NCI-H446 (cell line): ENCODE measurements around the gene BTN1A1.
"Not testable (repeated sequence)": the region's sequence is repeated elsewhere in the genome, so short reads cannot be mapped to it uniquely, and the experiment has no call there.

Source experiments
- DNase-seq, 2 experiments: peaks; one replicate each; lab custom pipeline; 2025; lab: John Stamatoyannopoulos, UW

Gene BTN1A1

GRCh38 chr6:26511033-26511432, 10.9 kb downstream of the BTN1A1 start:
- DNase-seq, result not testable (repeated sequence)

GRCh38 chr6:26514984-26515383, 14.9 kb downstream of the BTN1A1 start:
- no peak for DNase-seq

GRCh38 chr6:26516481-26517427, 16.7 kb downstream of the BTN1A1 start:
- no peak for DNase-seq

- DNase-seq, result no peak
These were observed 19.3 kb downstream of the BTN1A1 start for GRCh38 chr6:26519359-26519758.

GRCh38 chr6:26520237-26520849, 20.2 kb downstream of the BTN1A1 start:
- DNase-seq, result peak; percentile 66 to 76

- DNase-seq, result peak; percentile 77 to 86
These were observed 20.9 kb downstream of the BTN1A1 start for GRCh38 chr6:26520850-26521599.

GRCh38 chr6:26521600-26522391, 21.7 kb downstream of the BTN1A1 start:
- peak in 1 of 2 experiments; percentile 55 for DNase-seq

GRCh38 chr6:26522486-26523228, 22.6 kb downstream of the BTN1A1 start:
- DNase-seq, result peak in 1 of 2 experiments; percentile 16

GRCh38 chr6:26524314-26524713, 24.2 kb downstream of the BTN1A1 start:
- not testable (repeated sequence) for DNase-seq

- no peak for DNase-seq
These were observed 24.7 kb downstream of the BTN1A1 start for GRCh38 chr6:26524722-26525370.

GRCh38 chr6:26525838-26526237, 25.7 kb downstream of the BTN1A1 start:
- DNase-seq, result no peak

GRCh38 chr6:26526928-26527327, 26.8 kb downstream of the BTN1A1 start:
- no peak for DNase-seq

- no peak for DNase-seq
These were observed 30.1 kb downstream of the BTN1A1 start for GRCh38 chr6:26530203-26530602.

- DNase-seq, result no peak
These were observed 31.8 kb downstream of the BTN1A1 start for GRCh38 chr6:26531897-26532296.

GRCh38 chr6:26532699-26533531, 32.8 kb downstream of the BTN1A1 start:
- DNase-seq, result peak; percentile 95

GRCh38 chr6:26533532-26533931, 33.4 kb downstream of the BTN1A1 start:
- DNase-seq, result no peak

- DNase-seq, result peak; percentile 19 to 70
These were observed 34.8 kb downstream of the BTN1A1 start for GRCh38 chr6:26534681-26535465.

GRCh38 chr6:26536571-26537159, 36.6 kb downstream of the BTN1A1 start:
- DNase-seq, result peak; percentile 48 to 64
